VCaP (cell line): ENCODE data around the gene OSCAR.

Source experiments
- H3K27ac ChIP-seq: fragments of 450-650 bp; 2 replicates; pipeline ENCODE4 v1.5.1; 2017
- CTCF ChIP-seq: fragments of 450-650 bp; conservative IDR thresholded peaks from 2 replicates; pipeline ENCODE4 v1.5.1; 2017; ENCODE audit warnings: mild to moderate bottlenecking, moderate library complexity

Gene OSCAR

GRCh38 chr19:54069470-54069869 lies 31.1 kb downstream of the OSCAR start:
- TF ChIP-seq CTCF: no peak
- no peak overlapping the region for H3K27ac ChIP-seq

- no peak within 1 kb of the TSS for H3K27ac ChIP-seq
- TF ChIP-seq CTCF: no peak
These were observed 37.1 kb downstream of the OSCAR start, which contains the start of gene VSTM1 for GRCh38 chr19:54063350-54064116. Gene VSTM1, minus strand, starts transcription at chr19:54063897. Its CDS starts 120 bp downstream, at chr19:54063777.

GRCh38 chr19:54062643-54063042 lies 38.0 kb downstream of the OSCAR start:
- TF ChIP-seq CTCF: no peak

GRCh38 chr19:54047616-54048015 lies 53.0 kb downstream of the OSCAR start:
- TF ChIP-seq CTCF: no peak
- H3K27ac ChIP-seq: no peak overlapping the region

More at GRCh38 chr19:54062643-54063042, 38.0 kb downstream of the OSCAR start:
- H3K27ac ChIP-seq: no peak overlapping the region

- no peak for TF ChIP-seq CTCF
- H3K27ac ChIP-seq: no peak overlapping the region
These were observed 54.8 kb downstream of the OSCAR start for GRCh38 chr19:54045771-54046170.
